Measurements from ENCODE around the gene PRKAR2B. TPM values are rescaled to one million over a fixed set of nuclear protein-coding genes. Genes with fewer than 3 reads are reported as not detected.
"Not testable (repeated sequence)": the region's sequence is repeated elsewhere in the genome, so short reads cannot be mapped to it uniquely, and the experiment has no call there.

PRKAR2B gene
- total RNA-seq, 1 donor from 2014 or later = 75.2 TPM

GRCh38 chr7:107152011-107152410 is 107.5 kb downstream of the PRKAR2B start:
- no peak for DNase-seq (ENCODE audit: low read depth, low spot score)

- no peak for DNase-seq (ENCODE audit: low read depth, low spot score)
These were observed 110.3 kb downstream of the PRKAR2B start for GRCh38 chr7:107154826-107155225.

- not testable (repeated sequence) for DNase-seq (ENCODE audit: low read depth, low spot score)
These were observed 111.2 kb downstream of the PRKAR2B start for GRCh38 chr7:107155726-107156125.

- DNase-seq (ENCODE audit: low read depth, low spot score) = no peak
These were observed 112.6 kb downstream of the PRKAR2B start for GRCh38 chr7:107157091-107157490.

- no peak for DNase-seq (ENCODE audit: low read depth, low spot score)
These were observed 113.5 kb downstream of the PRKAR2B start for GRCh38 chr7:107158028-107158427.

- DNase-seq (ENCODE audit: low read depth, low spot score) = no peak
These were observed 115.9 kb downstream of the PRKAR2B start for GRCh38 chr7:107160389-107160788.

GRCh38 chr7:107161415-107161814 is 116.9 kb downstream of the PRKAR2B start:
- no peak for DNase-seq (ENCODE audit: low read depth, low spot score)

GRCh38 chr7:107162475-107162874 is 118.0 kb downstream of the PRKAR2B start:
- no peak for DNase-seq (ENCODE audit: low read depth, low spot score)

GRCh38 chr7:107164092-107164491 is 119.6 kb downstream of the PRKAR2B start:
- DNase-seq (ENCODE audit: low read depth, low spot score) = no peak

- DNase-seq (ENCODE audit: low read depth, low spot score) = no peak
These were observed 120.8 kb downstream of the PRKAR2B start for GRCh38 chr7:107165341-107165740.

- no peak for DNase-seq (ENCODE audit: low read depth, low spot score)
These were observed 122.4 kb downstream of the PRKAR2B start for GRCh38 chr7:107166736-107167426.

- DNase-seq (ENCODE audit: low read depth, low spot score) = peak; percentile 76
These were observed 123.2 kb downstream of the PRKAR2B start for GRCh38 chr7:107167483-107168232.

- DNase-seq (ENCODE audit: low read depth, low spot score) = peak; percentile 100
These were observed 124.0 kb downstream of the PRKAR2B start, which contains the start of gene HBP1 for GRCh38 chr7:107168233-107169119. Gene HBP1 (plus strand): TSS chr7:107169003. CDS start chr7:107179894, 10,891 bp downstream.

GRCh38 chr7:107169120-107170050 is 124.9 kb downstream of the PRKAR2B start:
- DNase-seq (ENCODE audit: low read depth, low spot score) = peak; percentile 88

GRCh38 chr7:107170051-107170915 is 125.8 kb downstream of the PRKAR2B start:
- no peak for DNase-seq (ENCODE audit: low read depth, low spot score)

- no peak for DNase-seq (ENCODE audit: low read depth, low spot score)
These were observed 127.0 kb downstream of the PRKAR2B start for GRCh38 chr7:107171496-107171895.

- DNase-seq (ENCODE audit: low read depth, low spot score) = no peak
These were observed 127.9 kb downstream of the PRKAR2B start for GRCh38 chr7:107172276-107173032.

GRCh38 chr7:107173191-107173590 is 128.7 kb downstream of the PRKAR2B start:
- no peak for DNase-seq (ENCODE audit: low read depth, low spot score)

Measured in pulmonary artery endothelial cell (primary cell).